Stimulated activated CD4-positive, alpha-beta T cell treated with anti-CD3 and anti-CD28 coated beads, Interleukin-2, amount 100 ng/mL, for 24 hours (primary cell): ENCODE measurements around the gene ZIM2.

Source experiments
- DNase-seq, 2 donors: peaks; one replicate each; pipeline ENCODE4 v3.0.0-alpha.2; 2020

ZIM2 gene

DNA sequence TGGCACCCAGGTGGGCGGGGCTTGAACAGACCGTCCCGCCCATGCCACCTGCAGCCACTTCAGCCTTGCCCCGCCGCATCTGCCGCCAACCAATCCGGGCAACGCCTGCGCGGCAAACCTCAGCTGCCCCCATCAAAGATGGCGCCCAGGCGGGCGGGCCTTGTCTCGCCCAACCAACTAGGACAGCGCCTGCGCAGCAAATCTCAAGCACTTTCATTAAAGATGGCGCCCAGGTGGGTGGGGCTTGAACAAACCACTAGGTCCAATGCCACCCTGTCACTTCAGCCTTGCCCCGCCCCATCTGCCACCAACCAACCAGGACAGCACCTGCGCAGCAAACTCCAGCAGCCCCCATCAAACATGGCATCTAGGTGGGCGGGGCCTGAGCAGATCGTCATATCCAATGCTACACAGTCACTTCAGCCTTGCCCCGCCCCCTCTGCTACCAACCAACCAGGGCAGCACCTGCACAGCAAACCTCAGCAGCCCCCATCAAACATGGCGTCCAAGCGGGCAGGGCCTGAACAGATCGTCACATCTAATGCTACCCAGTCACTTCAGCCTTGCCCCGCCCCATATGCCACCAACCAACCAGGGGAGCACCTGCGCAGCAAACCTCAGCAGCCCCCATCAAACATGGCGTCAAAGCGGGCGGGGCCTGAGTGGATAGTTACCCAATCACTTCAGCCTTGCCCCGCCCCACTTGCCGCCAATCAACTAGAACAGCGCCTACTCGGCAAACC lies 1.4 kb downstream of the ZIM2 start:
- DNase-seq = peak in 1 of 2 donors; percentile 12

DNA sequence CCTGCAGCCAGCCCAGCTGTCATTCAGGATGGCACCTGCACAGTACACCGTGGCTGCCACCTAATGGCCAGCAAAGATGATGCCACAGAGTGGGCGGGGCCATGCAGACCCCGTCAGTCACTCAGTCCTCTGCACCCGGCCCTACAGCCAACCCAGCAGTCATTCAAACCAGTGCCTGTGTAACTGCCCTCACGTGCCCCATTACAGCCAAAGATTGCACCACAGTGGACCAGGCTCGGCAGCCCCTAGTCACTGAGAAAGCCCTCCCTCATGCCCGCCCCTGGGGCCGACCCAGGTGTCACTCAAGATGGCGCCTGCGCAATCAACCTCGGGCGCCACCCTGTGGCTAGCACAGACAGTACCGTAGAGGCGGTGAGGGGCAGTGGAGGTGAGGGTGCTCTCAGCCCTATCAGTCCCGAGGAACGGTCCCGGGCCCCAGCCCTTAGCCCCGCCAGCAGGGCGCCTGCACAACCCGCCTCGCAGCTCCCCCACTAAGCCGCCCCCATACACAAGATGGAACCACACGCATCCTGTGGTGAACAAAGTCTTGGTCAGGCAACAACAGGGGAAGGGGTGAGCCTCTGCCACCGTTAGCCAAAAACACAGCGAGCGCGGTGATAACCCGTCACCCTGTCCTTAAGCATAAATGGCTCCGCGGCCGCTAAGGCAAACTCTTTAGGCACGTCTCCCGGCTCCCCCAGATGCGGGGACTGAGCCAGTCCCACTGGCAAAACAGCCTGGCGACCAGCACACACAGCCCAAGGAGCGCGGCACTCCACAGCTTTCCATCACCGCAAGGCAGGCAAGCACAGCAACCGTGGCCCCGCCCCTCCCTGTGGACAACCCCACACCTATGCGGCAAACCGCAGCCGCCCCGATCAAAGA lies 2.3 kb downstream of the ZIM2 start:
- peak in 1 of 2 donors; percentile 10 for DNase-seq

DNA sequence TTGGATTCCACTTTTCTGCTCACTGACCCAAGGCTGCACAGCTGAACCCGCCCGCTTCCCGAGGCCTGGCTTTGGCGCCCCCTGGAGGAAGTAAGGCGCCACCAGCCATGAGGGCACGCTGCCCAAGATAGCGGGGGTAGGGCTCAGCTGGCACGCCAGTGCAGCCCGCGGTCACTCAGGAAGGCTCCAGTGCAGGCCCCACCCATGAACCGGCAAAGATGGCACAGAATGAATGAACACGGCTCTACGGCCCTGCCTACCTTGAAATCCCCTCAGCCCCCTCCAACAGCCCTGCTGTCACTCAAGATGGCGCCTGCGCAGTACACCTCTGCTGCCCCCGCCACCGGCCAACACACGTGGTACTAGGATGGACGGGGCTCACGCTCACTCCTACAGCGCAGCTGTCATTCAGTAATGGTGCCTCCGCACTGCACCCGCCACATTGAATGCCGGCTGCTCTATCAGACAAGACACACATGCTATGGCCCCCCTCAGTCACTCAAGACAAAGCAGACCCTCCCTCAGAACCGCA lies 3.0 kb downstream of the ZIM2 start:
- peak in 1 of 2 donors; percentile 2 for DNase-seq

DNA sequence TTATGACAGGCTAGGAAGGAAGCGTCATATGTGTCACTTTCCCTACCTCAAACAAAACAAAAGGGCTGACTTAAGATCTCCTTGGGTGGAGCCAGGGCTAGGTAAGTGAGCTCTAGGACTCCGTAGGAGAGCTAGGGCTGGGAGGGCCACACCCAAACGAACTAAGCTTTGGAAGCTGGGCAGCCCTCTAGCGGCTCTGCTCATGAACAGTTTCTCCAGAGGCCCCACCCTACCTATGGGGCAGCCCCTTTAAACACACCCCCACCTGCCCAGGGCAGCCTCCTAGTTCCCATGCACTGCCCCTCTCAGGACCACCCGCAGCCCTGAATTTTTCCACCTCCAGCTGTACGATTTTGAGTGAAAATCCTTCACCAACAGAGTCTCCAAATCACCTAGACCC lies 3.5 kb downstream of the ZIM2 start:
- no peak for DNase-seq

DNA sequence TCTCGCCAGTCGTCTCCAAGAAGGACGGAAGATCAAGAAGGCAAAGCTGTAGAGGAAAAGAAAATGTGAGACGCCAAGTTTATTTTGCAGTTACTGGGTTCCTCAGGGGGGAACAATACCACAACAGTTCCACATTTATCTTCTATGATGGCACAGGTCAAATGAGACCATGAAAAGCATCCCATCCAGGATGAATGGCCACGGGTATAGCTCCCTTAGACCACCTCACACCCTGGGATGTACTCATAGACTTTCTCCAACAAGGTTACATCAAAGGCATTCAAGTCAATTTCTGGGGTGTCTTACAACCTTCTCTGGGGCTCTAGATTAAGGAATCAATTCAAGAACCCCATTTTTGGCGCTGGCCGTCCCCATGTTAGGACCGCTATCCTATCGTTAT lies 4.5 kb downstream of the ZIM2 start:
- no peak for DNase-seq

DNA sequence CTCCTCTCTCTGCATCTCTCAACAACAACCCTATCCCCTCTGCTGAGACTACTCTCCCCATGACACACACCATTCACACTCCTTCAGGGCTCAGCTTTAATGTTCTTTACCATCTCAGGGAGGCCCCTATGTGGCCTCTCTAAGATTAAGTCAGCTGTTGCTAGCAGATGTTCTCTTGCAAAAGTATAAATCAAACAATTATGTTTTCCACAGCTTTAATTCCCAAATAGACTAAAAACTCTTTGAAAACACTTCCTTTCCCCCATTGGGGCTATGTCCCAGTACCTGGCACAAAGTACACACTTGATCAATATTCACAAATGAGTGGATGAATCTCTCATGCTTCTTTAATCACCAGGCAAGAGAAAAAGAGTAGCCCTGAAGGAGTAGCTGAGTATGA lies 5.1 kb downstream of the ZIM2 start:
- DNase-seq = no peak

DNA sequence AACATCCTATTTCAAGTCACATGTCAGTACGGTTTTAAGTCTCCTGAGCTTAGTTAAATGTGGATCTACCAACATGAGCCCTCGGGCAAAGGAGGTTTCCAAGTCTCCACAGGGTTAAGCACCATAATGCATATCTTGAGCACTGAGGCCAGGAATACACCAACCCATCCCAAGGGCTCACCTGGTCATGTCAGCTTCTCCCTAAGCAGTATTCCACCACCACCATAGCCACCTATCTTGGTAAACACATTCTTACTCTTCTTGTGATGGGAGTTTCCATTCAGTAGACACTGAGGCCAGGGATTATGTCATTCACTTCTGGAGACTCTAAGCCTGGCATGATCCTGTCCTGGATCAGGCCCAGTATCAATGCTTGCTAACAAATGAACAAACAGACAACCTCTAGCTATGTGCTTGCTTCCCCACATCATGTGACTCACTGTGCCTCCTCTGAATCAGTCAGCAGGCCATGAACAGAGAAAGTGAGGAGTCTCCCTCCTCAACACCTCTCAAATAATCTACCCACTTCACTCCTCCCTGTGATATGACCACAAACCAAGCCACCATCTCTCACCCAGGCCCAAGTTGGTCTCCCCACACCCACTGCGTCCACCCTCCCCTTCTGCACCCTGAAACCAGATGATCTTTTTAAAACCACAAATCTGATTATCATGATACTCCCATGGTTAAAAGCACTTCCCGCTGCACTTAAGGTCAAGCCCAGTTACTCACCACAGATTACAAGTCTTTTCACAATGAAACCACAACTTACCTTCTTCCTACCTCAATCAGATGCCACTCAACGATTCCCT lies 5.8 kb downstream of the ZIM2 start:
- no peak for DNase-seq

DNA sequence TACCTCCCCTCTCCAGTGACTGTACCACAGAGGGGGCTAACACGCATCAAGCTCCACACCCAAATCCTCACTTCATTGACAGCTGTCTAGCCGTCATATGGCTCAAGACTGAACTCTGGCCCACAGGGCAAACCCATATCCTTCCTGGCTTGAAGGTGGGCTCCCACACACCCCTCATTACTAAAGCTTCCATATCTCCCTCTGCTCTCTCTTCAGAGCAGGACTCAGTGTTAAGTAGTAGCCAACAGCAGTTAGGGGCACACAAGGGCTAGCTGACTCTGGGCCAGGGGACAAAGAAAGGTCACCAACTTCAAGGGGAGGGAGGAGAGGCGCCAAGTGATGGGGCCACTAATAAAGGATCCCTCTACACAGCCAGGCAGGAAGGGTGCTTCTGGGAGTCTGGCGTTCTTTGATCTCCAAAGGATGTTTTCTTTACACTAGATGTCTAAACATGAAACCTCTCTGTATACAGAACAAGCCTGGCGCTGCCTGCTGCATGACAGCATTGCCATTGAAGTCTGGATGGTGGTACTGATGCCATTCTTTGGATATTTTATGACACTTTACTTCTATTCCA lies 8.1 kb downstream of the ZIM2 start:
- no peak for DNase-seq

DNA sequence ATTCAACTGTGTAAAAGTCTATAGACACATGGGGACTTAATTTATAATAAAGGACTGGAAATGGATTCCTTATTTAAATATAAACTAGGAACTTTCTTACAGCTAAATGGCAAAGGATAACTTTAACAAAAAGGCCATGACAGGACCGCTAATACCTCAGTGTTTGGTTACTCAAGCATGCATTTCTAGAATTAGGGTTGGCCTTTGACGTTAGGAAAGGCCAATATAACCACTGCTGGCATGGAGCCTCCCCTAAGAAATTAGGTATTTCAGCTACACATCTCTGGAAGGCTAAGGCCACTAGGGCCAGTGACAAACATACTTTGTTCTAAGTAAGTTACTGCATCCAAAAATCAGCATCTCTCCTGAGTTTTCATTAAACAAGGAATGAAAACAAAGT lies 9.3 kb downstream of the ZIM2 start:
- no peak for DNase-seq

DNA sequence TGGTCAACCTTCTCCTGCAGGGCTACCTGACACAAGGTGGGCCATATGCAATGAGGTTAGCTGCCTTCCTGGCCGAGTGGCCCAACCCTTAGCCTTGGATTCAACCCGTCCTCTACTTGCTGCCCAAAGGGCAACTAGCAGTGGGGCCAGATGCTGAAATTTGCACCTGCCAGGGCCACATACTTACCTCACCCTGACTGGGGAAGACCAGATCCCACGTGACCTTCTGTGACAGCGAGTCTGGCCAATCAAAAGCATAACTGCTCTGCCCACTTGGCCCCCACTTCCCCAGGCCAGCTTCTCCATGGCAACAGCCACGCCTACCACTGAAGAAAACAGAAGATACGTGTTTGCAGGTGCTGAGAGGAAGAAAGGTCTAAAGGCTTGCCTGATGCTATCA lies 10.9 kb downstream of the ZIM2 start:
- DNase-seq = no peak

DNA sequence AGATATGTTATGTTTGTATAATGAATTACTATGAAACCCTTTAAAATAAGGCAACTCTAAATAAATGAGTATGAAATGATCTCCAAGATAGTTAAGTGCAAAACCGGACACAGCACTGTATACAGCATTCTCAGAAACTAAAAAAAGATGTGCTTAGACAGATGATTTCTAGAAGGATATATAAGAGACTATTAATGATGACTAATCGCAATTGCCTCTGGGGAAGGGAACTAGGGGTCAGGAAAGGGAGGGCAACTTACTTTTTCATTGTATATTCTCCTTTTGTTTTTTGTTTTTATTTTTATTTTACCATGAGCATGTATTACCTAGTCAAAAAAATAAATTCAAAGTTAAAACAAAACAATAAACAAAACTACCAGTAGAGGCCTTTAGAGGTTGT lies 12.8 kb downstream of the ZIM2 start:
- no peak for DNase-seq

DNA sequence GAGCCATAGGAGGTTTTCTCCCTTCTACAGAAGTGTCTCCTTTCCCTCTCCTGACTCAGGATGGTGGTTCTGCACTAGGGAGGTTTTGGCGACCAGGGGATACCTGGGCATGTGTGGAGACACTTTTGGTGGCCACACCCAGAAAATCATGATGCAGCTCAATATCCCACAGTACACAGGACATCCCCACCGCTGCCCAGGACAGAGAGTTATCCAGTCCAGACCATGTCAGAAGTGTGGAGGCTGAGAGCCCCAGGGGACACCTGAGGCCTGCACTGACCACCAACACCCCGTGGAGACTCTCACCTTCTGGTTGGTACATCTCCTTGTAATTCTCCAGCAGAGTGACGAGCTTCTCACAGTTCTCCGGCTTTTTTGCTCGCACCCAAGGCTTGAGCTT lies 16.6 kb downstream of the ZIM2 start:
- no peak for DNase-seq

DNA sequence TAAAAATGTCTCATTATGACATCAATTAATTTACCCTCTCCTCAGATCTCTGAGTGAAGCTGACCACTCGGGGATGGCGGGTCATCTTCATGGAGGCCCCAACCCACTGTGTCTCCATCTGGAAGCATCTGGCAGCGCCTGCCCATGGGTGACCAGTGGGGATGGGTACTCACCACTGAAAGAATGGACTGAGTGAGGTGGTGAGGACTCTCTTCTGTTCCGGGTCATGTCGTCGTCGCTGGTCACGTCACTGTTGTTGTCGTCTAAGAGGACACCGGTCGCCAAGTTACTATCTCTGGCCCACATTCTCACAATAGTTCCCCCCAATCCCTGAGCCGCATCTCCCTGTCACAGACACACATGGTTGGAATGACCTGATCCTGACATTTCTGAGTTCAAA lies 17.1 kb downstream of the ZIM2 start:
- DNase-seq = no peak

DNA sequence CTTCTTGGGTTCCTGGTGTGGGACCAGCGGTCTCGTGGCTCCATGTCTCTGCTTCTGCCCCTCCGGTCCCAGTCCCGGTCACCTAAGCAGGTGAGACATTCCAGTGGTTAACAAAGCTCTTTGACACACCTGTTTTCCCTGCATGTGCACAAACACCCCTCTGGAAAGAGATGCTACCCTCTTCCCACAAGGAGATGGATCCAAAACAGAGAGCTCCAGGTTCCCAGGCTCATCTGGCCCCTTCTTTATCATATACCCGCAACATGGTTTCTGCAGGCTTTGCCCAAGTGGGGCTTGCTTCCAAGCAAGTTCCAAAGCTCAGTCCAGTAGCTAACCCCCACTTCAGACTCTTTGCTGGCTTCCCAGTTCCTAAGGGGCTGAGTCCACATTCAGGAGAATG lies 17.8 kb downstream of the ZIM2 start:
- DNase-seq = no peak

DNA sequence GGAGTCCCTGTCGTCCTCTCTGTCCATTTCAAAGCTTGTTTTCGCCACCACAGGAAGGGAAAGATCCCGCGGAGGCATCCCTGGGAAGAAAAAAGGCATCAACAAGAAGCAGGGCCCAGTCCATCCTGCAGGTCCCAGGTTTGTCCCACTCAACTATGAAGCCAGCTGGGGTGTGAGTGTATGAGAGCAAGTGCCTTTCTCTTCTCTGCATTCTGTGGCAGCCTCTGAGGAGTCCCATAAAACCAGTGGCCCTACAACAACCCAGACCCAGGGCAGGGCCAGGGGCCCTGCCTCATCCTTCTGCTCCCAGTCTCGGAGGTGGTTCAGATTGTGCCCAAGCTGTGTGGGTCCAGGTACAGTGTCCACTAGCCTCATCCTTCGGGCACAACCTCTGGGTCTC lies 18.9 kb downstream of the ZIM2 start:
- DNase-seq = no peak

DNA sequence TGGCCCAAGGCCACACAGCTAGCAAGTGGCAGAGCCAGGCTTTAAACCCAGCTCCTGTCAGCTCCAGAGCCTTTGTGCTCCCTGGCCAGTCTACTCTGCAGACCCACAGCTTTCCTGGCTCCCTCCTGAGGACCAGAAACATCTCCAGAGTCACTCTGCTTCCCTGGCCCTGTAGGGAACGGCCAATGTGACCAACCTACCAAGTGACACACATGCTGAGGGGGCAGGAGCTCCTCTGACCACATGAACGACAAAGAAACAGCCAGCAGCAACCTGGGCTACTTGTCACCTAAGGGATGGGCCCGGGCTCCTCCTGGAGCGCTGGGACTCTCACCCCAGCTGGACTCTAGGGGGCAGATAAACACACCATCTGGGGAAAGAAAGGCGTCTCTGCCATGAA lies 19.3 kb downstream of the ZIM2 start:
- DNase-seq = no peak

DNA sequence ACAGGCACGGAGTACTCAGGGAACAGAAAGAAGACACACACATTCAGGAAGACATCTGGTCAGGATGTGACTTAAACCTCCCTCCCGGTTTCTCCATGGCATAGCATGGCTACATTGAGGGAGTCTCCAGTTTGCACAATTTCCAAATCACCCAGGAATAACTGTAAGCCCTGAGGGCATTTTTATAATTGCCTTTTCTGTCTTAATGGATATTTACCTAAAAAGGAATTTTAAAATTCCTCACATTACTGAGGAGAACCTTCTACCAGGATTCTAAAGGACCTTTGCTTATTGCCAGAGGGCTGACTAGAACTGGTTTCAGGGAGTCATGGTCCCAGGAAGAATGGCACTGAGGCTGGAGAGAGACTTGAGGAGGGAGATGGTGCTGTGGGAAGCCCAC lies 21.4 kb downstream of the ZIM2 start:
- no peak for DNase-seq

DNA sequence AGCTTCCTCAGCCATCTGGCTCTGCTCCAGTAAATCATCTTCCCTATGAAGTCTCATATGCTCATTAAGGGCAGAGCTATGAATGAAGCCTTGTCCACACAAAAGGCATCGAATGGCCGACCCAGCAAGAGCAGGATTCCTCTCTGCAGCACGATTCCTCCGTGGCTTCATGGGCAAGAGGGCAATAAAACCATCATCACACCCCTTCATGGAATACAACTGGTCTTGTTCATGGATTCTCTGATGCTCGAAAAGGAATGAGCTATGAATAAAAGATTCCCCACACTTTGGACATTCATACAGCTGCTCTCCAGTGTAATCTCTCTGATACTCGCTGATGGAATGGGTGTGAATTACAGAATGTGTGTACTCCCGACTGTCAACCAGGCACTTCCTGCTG lies 25.9 kb downstream of the ZIM2 start:
- no peak for DNase-seq

DNA sequence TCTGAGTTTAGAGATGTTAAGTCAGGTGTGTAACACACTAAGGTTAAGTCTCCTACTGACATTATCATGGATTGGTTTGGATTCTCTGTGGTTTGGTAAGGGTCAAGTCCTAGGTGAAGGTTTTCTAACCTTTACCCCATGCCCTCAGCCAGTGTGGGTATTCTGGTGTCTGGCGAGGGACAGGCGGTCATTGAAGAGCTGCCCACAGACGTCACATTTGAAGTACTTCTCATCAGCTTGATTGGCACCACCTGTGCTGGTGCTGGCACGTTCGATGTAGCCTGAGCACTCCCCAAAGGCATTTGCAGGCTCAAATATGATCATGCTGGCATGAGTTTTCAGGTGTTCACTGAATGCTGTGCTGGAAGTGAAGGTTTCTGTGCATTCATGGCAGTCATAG lies 27.0 kb downstream of the ZIM2 start:
- DNase-seq = no peak

DNA sequence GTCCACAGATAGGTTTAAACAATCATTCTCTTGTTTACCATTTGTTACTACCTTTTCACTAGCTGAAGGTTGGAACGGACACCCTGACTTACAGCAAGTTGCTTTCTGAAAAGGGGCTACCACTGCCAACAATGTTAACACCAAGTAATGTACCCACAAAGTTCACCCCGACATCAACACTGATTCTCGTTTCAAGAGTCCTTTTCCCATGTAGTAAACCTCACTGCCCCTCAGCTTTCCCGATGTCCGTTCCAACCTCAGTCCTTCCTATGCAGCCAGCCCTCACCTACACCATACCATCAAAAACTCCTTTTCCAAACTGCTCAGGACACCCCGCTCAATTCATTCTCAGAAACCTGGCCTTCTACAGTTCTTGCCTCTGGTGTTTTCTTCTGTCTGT lies 29.0 kb downstream of the ZIM2 start:
- DNase-seq = no peak

DNA sequence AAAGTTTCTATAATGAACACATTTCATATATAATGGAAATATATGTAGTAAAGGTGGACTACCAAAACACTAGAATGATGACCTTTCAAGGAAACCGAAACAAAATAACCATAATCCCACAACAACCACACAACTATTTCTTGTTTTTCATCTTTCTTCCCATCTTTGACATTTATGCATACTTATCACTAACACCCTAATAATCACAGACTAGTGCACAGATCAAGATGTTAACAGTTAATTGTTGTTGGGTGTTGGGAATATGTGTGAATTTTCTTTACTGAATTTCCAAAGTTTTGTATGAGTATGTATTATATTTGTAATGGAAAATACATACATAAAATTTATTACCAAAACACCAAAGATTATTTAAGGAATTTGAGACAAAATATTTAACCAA lies 30.3 kb downstream of the ZIM2 start:
- no peak for DNase-seq

DNA sequence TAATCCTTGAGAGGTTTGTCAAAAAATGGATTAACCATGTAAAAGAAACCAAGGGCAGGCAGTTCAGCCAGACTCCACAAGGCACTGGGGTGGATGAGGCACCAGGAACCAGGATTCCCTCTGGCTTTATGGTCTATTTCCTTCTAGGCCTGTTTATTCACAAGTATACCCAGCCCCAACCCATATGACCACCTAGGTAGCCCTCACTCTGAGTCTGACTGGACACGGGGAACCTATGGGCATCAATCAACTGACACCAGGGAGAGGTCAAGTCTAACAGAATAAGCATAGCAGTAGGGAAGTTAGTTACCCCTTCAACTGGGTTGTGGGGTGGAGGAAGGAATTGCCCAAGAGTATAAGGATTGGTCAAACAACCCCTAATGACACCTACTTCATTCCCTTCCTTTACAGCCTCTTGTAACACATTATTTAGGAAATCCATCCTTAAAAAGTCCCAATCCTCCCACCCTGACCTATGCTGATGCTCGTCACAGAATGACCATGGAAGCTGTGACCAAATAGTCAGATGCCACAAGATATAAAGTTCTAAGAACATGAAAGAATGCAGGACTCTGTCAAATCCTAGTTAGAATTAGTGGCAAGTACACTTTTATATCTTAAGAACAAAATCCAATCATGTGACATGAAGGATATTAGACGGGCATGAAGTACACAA lies 31.7 kb downstream of the ZIM2 start:
- no peak for DNase-seq
